ENCODE measurements around the gene MAP1LC3B. TPM values are rescaled to one million over a fixed set of nuclear protein-coding genes. Genes with fewer than 3 reads are reported as not detected.

Gene MAP1LC3B
- total RNA-seq, 2 experiments from 2014 or later = 55.3 to 58.1 TPM

DNA sequence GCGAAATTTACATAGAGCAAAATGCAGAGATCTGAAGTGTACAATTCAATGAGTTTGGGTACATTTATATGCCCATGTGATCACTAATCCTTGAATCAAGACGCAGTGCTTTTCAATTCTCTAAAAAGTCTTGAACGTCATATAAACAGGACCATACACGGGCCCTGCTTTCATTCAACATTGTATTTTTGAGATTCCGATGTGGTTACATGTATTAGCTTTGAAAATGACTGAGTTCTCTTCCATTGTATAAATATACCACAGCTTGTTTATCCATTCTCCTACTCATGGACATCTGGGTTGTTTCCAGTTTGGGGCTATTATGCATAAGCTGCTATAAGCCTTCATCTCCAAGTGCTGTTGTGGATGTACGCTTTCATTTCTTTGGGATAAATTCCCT is 55.2 kb downstream of the MAP1LC3B start:
- CTCF ChIA-PET = no interaction called here
- no peak overlapping the region for H3K4me3 Mint-ChIP-seq

DNA sequence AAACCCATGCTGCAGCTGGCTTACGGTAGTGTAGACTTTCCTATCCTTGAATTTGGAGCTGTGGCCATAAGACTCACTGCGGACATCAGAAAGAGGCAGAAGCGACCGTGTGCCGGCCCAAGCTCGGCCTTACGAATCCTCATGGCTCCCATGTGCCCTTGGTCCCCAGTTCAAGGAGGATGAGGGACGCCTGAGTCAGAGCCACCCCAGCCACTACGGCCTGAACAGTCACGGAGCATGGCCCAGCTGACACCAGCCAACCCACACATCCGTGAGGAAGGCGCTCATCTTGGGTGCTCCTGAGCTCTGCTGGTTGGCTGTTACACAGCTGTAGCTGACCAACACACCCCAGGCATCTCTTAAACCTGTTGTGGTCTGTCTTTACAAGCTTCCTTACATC is 56.7 kb downstream of the MAP1LC3B start:
- Mint-ChIP-seq H3K36me3 (ENCODE audit: low read depth) (peaks cover 24% of the 10 kb centered on the region), H3K9me3 (no peaks in the 10 kb centered on the region), H3K27ac (no peak overlapping the region), H3K4me3 (no peak overlapping the region), H3K4me1 (ENCODE audit: low read depth) (peaks cover 2% of the 10 kb centered on the region), H3K27me3 (no peaks in the 10 kb centered on the region)
- ChIA-PET CTCF (no interaction called here), POLR2A (interaction anchor here (1.0 kb wide), 1 partner anchor 91 kb away, joined by 3 read pairs; no protein-coding TSS in a partner anchor)
- intact Hi-C loops (cut with micrococcal nuclease) = no loop called here
- TF ChIP-seq, protein P1, sequence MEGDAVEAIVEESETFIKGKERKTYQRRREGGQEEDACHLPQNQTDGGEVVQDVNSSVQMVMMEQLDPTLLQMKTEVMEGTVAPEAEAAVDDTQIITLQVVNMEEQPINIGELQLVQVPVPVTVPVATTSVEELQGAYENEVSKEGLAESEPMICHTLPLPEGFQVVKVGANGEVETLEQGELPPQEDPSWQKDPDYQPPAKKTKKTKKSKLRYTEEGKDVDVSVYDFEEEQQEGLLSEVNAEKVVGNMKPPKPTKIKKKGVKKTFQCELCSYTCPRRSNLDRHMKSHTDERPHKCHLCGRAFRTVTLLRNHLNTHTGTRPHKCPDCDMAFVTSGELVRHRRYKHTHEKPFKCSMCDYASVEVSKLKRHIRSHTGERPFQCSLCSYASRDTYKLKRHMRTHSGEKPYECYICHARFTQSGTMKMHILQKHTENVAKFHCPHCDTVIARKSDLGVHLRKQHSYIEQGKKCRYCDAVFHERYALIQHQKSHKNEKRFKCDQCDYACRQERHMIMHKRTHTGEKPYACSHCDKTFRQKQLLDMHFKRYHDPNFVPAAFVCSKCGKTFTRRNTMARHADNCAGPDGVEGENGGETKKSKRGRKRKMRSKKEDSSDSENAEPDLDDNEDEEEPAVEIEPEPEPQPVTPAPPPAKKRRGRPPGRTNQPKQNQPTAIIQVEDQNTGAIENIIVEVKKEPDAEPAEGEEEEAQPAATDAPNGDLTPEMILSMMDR (IDR thresholded peaks at IDR 0.05) = no peak
- ATAC-seq (no peak), DNase-seq (no peak)

More for the DNA sequence above, 55.2 kb downstream of the MAP1LC3B start:
- Mint-ChIP-seq H3K4me1 (ENCODE audit: low read depth) (peaks cover 5% of the 10 kb centered on the region), H3K36me3 (ENCODE audit: low read depth) (peaks cover 28% of the 10 kb centered on the region), H3K27me3 (no peaks in the 10 kb centered on the region), H3K27ac (no peak overlapping the region), H3K9me3 (no peaks in the 10 kb centered on the region)
- intact Hi-C loops (cut with micrococcal nuclease) = no loop called here
- POLR2A ChIA-PET = interaction anchor here (1.5 kb wide), 1 partner anchor 18 kb away, joined by 9 read pairs; no protein-coding TSS in a partner anchor
- DNase-seq = no peak
- ATAC-seq = no peak
- TF ChIP-seq, protein P1 (IDR thresholded peaks at IDR 0.05) = no peak

DNA sequence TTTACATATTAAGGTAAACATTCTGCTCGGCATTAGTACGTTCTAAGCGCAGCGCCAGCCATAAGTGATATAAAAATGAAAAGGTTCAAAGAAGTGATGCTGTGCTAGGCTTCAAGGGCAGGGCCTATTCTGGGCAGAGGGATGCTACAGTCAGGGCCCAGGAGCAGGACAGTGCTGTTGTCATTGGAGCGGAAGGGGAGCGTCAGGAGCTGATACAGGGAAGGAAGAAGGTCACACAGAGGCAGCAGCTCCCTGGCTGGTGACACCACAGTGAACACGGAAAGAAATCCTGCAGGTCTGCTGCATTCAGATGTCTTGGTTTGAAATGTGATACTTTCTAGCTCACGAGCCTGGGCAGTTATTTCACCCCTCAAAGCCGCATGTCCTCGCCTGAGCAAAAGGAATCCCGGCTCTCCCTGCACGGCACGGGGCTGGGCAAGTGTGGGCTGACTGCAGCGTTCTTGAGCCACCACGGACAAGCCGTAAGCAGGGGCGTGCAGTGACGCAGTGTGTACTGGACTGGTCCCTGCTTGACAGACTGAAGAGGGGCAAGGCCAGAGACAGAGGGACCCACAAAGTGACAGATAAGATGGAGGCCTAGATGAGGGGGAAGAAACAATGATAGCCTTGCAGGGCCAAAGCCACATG is 59.6 kb downstream of the MAP1LC3B start:
- ChIA-PET POLR2A (interaction anchor here (1.9 kb wide), 1 partner anchor 7 kb away, joined by 4 read pairs; no protein-coding TSS in a partner anchor), CTCF (interaction anchor here (3.0 kb wide), 1 partner anchor 35 kb away, joined by 11 read pairs; no protein-coding TSS in a partner anchor)
- Mint-ChIP-seq H3K27me3 (no peaks in the 10 kb centered on the region), H3K4me3 (no peak overlapping the region), H3K4me1 (ENCODE audit: low read depth) (peaks cover 2% of the 10 kb centered on the region), H3K9me3 (no peaks in the 10 kb centered on the region), H3K27ac (no peak overlapping the region), H3K36me3 (ENCODE audit: low read depth) (peaks cover 12% of the 10 kb centered on the region)
- DNase-seq = no peak
- no peak for ATAC-seq
- intact Hi-C loops (cut with micrococcal nuclease) = no loop called here
- TF ChIP-seq, protein P1 (IDR thresholded peaks at IDR 0.05) = no peak

DNA sequence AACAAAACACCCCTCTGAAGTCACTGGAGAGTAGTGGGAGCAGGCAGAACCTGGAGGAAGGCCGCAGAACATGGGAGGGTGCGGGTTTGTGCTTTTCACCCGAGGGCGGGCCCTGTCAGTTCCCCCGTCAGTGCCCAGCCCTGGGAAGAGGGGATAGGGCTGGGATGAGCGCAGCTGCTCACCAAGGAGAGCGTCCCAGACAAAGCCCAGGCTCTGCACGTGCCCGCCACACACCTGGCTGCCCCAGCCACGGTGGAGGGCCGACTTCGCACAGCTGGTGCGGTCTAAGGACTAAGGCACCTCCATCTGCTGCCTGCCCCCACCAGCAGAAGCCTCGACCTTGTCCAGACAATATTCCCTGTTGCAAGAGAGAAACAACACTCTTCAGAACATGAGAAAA is 61.2 kb downstream of the MAP1LC3B start:
- H3K9me3 Mint-ChIP-seq = no peaks in the 10 kb centered on the region
- CTCF ChIA-PET = interaction anchor here (0.7 kb wide), 1 partner anchor 20 kb away, joined by 3 read pairs; no protein-coding TSS in a partner anchor

More for the DNA sequence above, 61.2 kb downstream of the MAP1LC3B start:
- Mint-ChIP-seq H3K36me3 (ENCODE audit: low read depth) (peaks cover 8% of the 10 kb centered on the region), H3K4me1 (ENCODE audit: low read depth) (peaks cover 17% of the 10 kb centered on the region), H3K27ac (no peak overlapping the region), H3K4me3 (no peak overlapping the region), H3K27me3 (no peaks in the 10 kb centered on the region)
- ATAC-seq (no peak), DNase-seq (no peak)
- POLR2A ChIA-PET = interaction anchor here (0.7 to 1.9 kb wide), 3 partner anchors 9 to 62 kb away, joined by 3 to 4 read pairs (median 4); no protein-coding TSS in a partner anchor
- TF ChIP-seq, protein P1 (IDR thresholded peaks at IDR 0.05) = no peak
- intact Hi-C loops (cut with micrococcal nuclease) = no loop called here

Other genes with a start within 250 kb of the MAP1LC3B start
- 10 to 100 TPM; 11.5 to 13.6 TPM for gene C16orf95, start 74.9 kb upstream of the MAP1LC3B start, total RNA-seq
- 10 to 100 TPM; 32.0 to 32.7 TPM for gene FBXO31, start 8.6 kb upstream of the MAP1LC3B start, total RNA-seq
- 1 to 10 TPM; 4.6 to 5.9 TPM for gene ZCCHC14, start 100.7 kb downstream of the MAP1LC3B start, total RNA-seq
- under 1 TPM; 0.07 to 0.09 TPM for gene JPH3, start 210.2 kb downstream of the MAP1LC3B start, total RNA-seq

All from activated CD8-positive, alpha-beta T cell treated with anti-CD3 and anti-CD28 coated beads for 36 hours (primary cell).